Stimulated activated CD4-positive, alpha-beta T cell treated with anti-CD3 and anti-CD28 coated beads, Interleukin-1b, Interleukin-23, amount 100 ng/mL, for 24 hours (primary cell): Measurements from ENCODE around the gene SPOPL.
"Not testable (repeated sequence)": the region's sequence is repeated elsewhere in the genome, so short reads cannot be mapped to it uniquely, and the experiment has no call there.

Source experiments
- DNase-seq, 4 experiments: peaks; one replicate each; pipeline ENCODE4 v3.0.0-alpha.2; 2020; ENCODE audit warnings: low read depth in 4 of 4, low spot score in 1 of 4

SPOPL gene

DNA sequence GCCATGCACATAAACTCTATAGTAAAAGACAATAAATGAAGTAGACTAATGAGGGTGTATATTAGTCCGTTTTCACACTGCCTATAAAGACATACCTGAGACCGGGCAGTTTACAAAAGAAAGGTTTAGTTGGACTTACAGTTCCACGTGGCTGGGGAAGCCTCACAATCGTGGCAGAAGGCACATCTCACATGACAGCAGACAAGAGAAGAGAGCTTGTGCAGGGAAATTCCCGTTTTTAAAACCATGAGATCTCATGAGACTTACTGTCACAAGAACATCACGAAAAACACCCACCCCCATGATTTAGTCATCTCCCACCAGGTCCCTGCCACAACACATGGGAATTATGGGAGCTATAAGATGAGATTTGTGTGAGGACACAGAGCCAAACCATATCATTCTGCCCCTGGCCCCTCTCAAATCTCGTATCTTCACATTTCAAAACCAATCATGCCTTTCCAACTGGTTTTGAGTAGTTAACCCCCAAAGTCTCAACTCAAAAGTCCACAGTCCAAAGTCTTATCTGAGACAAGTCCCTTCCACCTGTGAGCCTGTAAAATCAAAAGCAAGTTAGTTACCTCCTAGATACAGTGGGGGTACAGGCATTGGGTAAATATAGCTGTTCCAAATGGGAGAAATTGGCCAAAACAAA is 21.6 kb downstream of the SPOPL start:
- DNase-seq, result not testable (repeated sequence)

GRCh38 chr2:138523673-138524042 is 22.1 kb downstream of the SPOPL start:
- not testable (repeated sequence) for DNase-seq

GRCh38 chr2:138524353-138524752 is 22.8 kb downstream of the SPOPL start:
- DNase-seq, result not testable (repeated sequence)

GRCh38 chr2:138531913-138532312 is 30.3 kb downstream of the SPOPL start:
- DNase-seq, result no peak

DNA sequence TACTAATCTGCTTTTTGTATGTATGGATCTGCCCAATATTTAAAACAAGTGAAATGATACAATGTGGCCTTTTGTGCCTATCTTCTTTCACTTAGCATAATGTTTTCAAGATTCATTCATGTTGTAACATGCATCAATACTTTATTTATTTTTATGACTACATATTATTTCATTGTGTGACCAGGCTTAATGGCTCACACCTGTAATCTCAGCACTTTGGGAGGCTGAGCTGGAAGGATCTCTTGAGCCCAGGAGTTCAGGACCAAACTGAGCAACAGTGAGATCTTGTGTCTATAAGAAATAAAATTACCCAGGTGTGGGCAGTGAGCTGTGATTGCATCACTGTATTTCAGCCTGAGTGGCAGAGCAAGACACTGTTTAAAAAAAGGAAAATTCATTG is 33.2 kb downstream of the SPOPL start:
- no peak for DNase-seq

DNA sequence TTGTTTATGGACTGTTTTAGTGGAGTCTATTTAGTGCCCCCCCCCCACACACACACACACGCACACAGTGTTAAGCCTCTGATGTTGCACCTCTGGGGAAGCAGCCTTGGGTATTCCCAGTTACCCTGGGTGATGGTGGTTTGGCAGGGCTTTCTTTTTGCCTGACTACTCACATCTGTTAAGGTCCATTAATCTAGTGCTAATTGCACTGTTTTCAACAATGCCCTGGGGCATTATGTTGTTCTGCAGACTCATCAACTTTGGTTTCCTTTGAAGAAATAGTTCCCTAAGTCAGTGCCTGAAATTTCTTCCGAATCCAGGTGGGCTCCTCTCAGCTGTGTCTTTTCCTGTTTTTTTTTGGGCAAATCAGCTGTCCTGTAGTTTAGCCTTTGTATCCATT is 34.7 kb downstream of the SPOPL start:
- DNase-seq, result no peak

DNA sequence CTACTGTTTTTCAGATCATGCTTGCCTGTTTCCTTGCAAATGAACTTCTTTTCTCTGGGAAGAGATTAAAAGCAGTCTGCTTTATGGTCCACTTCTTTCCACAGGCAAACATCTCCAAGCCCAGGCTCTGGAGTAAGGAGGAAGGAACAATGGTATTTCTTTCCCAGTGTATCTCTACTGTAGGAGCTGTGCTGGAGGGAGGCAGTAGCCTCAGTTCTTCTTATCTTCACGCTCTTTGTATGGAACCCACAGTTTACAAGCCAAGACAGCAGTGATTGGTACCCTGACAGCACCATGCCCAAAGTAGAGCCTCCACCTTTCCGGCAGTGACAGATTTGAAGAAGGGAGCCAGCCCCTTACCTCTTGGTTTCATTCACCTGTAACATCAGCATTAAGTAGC is 35.2 kb downstream of the SPOPL start:
- no peak for DNase-seq

GRCh38 chr2:138537170-138537915 is 35.8 kb downstream of the SPOPL start:
- no peak for DNase-seq

DNA sequence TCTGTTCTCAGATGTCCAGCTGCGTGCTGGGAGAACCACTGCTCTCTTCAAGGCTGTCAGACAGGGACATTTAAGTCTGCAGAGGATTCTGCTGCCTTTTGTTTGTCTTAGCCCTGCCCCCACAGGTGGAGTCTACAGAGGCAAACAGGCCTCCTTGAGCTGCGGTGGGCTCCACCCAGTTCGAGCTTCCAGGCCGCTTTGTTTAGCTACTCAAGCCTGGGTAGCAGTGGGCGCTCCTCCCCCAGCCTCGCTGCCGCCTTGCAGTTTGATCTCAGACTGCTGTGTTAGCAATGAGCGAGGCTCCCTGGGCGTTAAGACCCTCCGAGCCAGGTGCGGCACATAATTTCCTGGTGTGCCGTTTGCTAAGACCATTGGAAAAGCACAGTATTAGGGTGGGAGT is 42.6 kb downstream of the SPOPL start:
- not testable (repeated sequence) for DNase-seq

- no peak for DNase-seq
Measured at GRCh38 chr2:138548796-138549195, 47.2 kb downstream of the SPOPL start.

- DNase-seq, result no peak
Measured at GRCh38 chr2:138550172-138550571, 48.6 kb downstream of the SPOPL start.

GRCh38 chr2:138550670-138551287 is 49.2 kb downstream of the SPOPL start:
- no peak for DNase-seq

DNA sequence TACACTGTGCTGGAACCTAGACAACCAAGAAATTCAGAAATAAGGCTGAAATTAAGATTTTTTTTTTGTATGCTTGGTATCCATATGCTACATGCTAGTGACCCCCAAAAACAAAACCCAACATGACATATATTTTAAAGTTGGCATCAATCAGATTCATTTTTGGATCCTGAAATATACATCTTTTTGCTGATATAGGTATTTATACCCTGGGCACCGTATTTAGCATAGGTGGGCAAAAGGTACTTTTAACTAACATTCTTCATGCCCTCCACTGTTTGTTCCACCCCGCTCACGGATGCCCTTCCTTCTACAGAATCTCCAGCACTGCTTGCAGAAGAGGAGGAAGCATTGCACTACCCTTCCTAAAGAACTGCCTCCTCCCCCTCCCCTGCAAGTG is 52.6 kb downstream of the SPOPL start:
- DNase-seq, result no peak

- DNase-seq, result no peak
Measured at GRCh38 chr2:138559641-138560040, 58.1 kb downstream of the SPOPL start.

DNA sequence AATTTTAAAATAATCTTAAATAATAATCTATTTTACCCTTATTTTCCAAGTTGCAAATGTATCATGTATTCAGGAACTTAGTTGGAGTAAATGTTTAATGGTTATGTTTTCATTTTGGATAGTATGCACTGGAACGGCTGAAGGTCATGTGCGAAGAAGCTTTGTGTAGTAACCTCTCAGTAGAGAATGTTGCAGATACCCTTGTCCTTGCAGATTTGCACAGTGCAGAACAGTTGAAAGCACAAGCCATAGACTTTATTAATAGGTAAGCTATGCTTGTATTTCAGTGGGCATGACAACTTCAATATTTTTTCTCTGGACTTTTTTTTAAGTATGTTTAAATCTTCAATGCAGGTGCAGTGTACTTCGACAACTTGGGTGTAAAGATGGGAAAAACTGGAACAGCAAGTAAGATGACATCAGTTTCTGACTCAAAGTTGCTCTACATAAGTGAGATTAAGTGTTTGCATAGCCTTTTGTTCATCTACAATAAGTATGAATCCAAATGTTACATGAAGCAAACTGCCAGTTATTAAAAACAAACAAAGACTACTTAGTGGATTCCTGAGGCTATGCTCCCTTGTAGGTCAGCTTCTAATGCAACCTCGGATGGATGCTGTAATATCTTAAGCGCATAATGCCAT is 63.1 kb downstream of the SPOPL start:
- DNase-seq, result no peak

DNA sequence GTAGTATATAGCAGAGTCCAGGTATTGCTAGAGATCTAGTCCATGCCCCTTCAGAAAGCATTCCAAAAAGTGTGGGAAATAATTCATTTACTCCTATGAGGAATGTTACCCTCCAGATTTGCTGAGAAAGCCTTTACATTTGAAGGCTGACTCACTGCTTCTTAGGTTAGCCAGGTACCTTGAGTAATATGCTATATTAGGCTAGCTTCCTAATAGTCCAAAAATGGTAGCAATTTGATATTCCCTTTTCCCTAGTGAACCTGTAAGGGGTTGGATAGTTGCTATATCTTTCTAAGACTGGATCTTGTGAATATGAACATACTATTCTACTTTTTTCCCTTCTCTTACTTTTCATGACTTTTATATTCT is 63.6 kb downstream of the SPOPL start:
- no peak for DNase-seq

- no peak for DNase-seq
Measured at GRCh38 chr2:138572318-138572717, 70.7 kb downstream of the SPOPL start.

- no peak for DNase-seq
Measured at GRCh38 chr2:138577066-138577465, 75.5 kb downstream of the SPOPL start.

DNA sequence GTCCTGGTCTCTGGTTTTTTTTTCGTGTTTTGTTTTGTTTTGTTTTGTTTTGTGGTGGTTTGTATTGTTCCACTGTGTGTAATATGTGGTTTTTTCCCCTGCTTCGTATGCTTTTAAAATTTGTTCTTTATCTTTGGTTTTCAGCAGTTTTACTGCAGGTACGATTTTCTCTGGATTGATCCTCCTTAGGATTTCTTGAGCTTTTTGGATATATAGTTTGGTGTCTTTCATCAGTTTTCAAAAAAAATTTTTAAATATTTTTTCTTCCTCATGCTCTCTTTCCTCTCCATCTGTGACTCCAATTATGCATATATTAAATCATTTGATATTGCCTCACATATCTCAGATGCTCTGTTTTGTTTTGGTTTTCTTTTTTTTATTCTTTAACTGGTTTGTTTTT is 78.0 kb downstream of the SPOPL start:
- no peak for DNase-seq

DNA sequence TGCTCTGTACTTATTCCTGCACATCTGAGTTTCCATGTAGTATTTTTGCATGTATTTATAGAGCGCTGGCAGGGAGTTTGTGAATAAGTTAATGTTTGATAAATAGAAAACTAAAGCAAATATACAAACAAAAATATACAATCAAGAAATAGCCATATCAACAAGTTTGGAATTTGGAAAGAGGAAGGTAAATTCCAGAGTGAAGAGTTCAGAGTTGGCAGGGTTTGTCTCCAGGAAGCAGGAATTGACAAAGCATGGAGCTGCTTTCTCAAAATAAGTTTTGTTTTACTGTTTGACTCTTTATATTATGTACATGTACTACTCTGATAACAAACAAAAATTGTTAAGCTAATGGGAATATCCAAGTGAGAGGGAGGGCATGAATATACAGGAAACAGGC is 80.3 kb downstream of the SPOPL start:
- DNase-seq, result no peak

DNA sequence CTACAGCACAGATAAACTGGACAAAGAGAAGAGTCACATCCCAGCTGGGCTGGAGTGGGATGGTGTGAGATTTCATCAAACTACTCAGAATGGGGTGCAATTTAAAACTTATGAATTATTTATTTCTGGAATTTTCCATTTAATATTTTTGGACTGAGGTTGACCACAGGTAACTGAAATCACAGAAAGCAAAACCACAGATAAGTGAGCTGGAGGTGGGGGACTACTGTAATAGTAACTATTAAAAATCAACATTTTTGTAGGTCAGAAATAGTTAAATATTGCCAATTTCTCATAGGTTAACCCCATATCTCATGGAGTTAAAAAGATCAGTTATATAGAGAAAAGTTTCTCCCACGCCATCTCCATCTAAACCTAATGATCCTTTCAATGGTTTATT is 88.1 kb downstream of the SPOPL start:
- no peak for DNase-seq

- DNase-seq, result no peak
Measured at GRCh38 chr2:138596403-138596802, 94.8 kb downstream of the SPOPL start.
